RKO (cell line): Measurements from ENCODE around the gene SNAP25.

Experiments used
- DNase-seq: peaks from one replicate; pipeline ENCODE4 v3.0.0-alpha.2; 2016; ENCODE audit warnings: low spot score

The SNAP25 gene

DNA sequence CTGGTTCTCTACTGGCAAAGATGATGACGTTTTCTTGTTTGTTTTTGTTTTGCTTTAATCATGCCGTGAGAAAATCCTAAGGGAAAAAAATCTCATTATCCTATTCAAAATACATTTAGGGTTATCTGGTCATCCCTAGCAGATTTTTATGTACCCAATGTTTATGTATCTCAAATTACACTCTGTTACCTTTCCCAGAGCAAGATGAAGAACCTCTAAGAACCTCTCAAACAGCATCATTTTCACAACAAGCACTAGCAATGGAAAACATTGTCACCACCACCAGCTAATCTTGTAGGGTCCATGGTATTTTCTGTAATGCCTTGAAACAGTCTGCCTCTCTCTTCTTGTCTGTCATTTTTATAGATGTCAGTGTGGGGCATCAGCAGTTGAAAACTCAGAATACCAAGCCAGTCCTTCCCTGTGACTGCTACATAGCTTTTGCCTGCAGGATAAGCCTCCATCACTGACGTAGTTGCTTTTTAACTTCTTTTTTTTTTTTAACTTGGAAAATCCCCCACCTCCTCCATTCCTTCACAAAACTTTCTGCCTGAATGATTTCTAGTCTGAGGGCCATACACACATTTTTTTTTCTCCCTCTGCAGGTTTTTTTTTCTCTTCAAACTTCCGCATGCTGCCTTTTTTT, 2.4 kb upstream of the SNAP25 start:
- DNase-seq, result no peak

DNA sequence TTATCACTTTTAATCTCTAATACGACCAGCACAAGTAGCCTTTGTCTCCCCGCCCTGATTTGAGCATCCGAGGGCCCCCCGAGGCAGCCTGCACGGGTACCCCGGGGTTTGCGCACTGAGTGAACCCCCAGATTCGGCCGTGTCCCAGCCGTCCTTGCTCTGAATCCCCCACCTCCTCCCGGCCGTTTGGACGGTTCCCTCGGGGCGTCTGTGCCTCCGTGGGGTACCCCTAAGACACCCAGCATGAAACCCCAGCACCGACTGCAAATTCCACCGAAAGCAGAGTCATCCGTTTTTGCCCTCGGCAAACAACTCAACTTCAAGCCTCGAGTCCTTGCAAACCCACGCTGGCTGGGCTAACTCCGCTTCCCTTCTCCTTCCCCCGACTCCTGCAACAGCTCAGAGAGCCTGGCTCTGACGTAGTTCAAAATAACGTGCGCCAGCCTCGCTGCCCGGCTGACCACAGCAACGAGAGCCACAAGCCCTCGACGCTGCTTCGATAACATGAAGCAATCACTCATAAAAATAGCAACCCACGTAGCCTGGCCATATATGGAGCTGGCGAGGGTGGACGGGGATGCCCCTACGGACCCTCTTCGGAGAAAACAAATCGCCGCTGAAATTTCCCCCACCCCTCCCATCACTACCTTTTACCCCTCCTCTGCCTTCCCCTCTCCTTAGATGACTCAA, 764 bp upstream of the SNAP25 start:
- no peak for DNase-seq

DNA sequence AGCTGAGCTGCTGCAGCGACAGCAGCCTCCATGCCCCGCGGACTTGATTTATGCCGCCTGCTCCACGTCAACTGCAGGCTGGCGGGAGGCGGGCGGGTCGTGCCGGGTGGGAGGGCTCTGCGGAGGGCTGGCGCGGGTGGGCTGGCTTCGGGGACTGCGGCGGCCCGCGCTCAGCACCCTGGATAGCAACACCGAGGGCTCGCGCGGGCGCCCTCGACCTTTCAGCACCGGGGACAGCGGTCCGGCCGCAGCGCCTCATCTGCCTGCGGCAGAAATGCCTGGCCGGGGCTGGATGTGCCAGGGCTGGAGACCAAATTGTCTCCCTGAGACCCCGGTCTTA, 792 bp downstream of the SNAP25 start:
- peak; percentile 54 for DNase-seq

DNA sequence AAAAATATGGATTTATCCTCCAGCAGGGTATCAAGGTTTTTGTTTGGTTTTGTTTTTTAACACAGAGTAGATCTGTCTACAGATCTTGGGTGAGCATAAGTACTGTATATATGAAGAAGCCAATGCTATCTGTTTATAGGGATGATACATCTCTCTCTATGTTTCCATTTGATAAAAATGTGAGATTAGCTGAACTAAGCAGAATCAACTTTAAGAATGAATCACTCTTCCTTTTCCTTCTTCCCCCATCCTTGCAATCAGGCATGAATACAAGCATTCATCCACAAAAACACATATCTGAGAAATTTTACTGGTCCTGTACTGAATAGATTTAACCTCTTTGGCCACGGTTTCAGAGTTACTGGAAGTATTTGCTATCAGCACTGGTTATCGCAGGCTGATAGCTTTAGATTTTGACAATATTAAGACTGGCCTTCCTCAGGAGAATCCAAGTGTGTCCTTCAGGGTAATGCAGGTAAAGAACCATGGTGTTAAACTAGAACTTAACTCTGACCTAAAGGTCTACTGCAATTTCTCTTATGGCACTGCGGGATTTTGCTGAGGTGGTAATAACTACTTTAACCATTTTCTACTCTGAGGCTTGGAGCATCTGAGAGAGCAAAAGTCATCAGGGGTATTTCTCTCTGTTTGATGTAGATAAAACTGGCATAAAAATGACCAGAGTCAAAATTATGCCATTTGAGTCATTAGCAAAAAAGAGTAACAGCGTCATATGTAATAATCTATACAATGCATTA, 1.5 kb downstream of the SNAP25 start:
- DNase-seq, result no peak

DNA sequence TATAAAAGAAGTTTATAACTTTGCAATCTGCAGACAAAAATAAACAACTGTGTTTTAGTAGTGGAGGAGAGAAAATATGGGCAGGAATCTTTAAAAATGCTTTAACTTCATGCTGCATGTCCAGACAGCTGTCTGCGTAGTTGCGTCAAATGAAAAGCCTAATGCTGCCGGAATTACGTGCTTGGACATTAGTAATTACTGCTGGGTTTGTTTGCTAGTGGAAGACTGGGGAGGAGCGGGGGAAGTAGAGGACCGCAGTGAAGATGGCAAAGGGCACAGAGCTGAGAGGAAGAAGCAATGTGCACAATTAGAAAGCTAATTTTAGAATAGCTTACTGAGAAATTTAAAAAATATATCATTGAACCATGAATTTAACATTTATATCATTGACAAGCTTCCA, 2.4 kb downstream of the SNAP25 start:
- no peak for DNase-seq

DNA sequence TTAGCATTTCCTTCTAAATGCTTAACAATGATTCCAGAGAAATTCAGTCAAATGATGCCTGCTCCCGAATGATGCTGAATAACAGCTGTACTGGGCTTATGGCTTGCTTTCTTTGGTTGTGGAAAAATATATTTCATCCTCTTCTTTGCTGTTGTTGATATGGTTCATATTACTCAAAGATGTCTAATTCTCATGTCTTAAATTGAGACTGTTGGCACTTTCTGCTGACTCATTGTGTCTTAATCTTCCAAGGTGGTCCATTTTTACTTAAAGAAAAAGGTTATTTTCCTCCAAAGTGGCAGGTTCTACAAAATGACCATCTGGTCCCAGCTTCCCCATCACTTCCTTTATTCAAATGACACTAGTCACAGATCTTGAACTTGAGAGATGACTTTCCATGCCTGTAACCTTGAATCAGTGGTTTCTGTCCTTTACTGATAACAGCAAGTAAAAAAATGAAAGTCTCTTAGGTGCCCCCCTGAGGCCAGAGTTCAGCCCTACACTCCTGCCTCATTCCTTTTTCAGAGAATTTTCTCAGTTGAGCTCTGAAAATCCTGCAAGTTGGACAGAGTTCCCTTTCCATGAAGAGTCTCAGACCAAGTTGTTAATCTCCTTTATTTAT, 6.9 kb downstream of the SNAP25 start:
- DNase-seq, result peak; percentile 61

DNA sequence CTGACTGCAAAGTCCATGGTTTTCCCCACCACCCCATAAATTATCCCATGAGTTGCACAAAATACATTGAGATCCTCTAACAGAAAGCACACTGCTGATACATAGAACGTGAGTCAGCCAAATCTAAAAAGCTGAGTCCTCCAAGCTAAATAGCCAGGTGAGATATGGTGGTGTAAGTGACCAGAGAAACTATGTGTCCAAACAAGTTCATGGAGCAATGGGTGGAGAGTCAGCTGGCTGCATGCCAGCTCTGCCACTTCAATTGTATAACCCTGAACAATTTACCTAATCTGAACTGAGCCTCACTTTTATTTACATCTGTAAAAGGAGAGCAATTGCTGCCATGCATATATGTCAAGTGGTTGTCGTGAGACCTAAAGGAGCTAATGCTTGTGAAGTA, 9.7 kb downstream of the SNAP25 start:
- no peak for DNase-seq

DNA sequence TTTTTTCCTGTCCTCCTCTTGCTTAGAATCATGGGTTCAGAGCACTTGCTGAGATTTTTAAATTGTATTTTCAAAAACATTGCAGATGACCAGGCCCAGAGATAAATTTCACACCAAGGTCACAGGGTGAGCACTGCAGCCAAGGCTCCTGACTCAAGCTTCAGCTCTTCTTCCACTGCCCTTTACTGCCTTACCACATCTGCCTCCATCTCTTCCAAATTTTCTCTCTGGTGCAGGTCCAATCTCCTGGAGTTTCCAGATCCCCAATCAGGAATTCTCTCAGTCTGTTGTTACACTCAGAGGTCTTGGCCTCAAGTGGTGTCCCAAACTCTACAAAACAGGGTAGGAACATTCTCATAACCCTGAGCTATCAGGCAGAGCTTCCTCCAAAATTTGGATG, 12.7 kb downstream of the SNAP25 start:
- DNase-seq, result no peak

DNA sequence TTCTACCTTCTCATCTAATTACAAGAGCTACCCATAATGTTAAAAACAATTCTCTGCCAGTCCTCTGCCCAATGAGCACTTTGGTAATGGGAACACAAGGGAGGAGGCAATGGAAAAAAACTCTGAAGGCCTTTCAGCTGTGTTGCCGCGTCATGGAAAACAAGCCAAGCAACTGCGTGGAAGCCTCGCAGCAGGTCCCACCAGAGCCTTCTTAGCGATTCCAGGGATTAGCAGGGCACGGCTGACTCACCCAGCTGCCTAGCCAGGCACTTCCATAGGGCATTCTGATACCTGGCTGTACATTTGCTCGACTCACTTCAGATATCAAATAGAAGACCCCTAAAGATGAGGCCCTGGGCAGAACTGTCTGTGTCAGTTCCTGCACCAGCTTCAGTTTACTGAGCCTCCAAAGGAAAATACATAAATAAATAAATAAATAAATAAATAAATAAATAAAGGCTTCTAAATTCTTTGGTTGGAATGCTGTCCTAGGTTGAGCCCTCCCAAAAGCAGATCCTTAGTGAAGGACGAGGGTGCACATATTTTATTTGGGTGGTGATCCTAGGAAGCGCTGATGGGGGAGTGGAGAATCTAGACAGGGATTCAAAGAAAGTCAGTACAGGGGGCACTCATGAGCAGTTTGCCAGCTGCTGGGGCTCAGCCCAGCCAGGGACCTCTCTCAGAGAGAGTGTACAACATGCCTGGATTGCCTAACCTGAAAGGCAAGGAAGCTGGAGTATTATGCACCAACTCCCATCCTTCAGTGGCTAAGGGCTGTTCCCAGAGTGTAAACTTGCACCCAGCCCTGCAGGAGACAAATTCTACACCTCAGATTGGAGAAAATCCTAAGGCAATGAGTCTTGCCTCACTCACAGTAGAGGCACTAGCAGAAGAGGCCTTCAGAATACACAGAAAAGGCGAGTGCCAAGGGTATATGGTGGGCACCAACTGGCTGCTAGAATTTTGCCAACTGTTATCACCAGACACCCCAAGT, 18.2 kb downstream of the SNAP25 start:
- DNase-seq, result no peak

DNA sequence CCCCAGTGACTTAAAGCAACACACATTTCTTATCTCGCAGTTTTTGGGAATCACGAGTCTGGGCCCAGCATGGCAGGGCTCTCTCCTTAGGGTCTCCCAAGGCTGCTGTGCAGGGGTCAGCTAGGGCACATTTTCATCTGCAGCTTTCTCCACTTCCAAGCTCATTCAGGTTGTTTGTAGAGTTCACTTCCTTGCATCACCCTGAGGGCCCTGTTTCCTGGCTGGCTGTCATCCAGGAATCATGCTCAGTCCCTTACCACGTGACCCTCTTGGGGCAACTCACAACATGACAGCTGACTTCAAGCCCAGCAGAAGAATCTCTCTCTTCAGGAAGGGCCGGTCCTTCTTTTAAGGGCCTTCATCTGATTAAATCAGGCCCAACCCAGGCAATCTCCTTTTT, 21.3 kb downstream of the SNAP25 start:
- DNase-seq, result peak; percentile 18

DNA sequence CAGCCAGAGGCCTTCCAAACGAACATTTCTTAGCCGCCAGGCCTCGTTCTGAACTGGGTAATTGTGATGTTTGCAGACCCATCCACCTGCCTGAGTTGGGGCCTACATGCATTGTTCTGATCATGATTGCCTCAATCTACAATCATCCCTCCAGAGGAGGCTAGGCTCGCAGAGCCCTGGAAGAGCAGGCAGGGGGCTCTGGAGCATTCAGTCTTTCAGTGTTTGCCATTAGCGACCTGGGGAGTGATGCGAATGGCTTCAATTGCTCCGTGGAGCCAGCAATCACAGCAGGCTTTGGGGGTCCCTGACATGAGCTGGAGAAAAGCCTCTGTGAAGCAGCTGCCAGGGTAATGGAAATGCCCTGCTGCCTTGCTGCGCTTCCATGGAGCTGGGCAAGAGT, 22.0 kb downstream of the SNAP25 start:
- no peak for DNase-seq

DNA sequence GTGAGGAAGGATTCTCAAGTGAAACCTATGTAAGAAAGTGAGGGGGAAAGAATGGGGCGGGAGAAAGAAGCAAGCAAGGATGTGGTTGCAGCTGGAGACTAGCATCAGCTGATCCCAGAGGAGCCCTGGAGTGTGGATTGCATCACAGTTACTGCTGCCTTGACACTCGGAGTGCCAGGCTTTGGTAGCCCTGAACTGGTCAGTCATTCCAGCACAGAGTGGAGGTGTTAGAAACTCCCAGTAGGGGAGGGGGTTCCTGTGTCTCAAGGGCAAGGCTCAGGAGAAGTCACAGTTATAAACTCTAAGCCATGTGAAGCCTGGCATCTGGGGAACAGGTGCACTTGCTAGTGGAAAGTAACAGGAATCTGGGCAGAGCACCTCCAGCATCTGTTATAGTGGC, 23.5 kb downstream of the SNAP25 start:
- DNase-seq, result no peak

DNA sequence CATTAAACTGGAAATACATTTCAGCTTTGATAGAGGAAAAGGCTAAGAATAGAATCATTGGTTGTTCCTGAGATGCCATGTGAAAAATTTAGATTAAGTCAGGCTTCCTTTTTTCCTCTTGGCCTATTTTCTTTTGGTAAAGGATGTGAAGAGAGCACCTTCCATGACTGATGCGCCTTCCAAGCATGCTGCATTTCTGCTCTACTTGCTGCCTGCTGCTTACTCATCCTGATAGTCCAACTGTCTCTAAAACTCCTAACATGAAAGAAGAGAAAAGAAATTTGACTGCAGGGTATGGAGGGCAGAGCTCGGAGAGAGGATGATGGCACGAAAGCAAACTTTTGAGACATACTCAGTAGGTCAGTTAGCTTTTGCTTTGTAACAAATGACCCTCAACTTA, 28.8 kb downstream of the SNAP25 start:
- no peak for DNase-seq

DNA sequence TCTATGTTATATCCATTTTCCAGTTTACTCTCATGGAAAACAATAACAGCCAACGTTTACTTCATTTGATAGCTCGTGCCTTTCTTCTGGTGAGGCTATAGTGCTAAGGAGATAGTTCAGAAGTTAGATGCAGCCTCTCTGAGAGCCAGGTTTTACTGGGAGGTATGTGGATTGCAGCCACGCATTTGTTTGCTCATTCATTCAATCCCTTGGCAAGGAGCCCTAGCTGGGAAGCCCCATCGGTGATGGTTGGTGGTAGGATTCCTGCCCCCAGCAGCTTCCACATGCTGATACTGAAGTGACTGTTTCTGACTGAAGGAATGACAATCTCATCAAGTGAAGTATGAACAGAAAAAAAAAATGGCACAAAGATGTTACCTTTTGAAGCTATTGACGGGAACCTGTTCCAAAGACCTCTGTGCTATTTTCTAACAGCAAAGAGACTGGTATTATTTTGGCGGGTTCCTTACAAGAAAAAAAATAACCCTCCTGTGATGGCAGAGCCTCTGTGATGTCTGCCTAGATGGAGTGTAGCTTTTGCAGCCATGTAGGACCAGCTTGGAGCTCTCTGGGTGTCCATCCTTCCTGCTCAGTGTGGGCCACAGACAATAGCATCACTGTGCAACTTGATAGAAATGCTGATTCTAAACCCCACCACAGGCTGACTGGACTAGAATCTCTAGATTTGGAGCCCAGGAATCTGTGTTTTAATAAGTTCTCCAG, 30.6 kb downstream of the SNAP25 start:
- DNase-seq, result no peak

DNA sequence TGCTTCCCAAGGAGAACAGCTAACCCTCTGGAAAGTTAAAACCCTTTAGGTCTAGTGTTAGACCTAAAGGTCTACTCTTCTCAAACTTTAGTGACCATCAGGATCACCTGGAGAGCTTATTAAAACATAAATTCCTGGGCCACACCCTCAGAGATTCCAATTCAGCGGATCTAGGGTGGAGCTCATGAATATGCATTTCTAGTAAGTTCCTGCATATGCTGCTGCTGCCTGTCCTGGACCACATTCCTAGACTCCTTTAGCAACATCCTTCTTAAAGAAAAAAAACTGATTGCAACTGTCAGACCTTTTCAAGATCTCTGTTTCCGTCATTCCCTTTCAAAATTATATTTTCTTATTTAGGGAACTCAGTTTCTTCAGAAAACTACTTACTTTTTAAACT, 31.2 kb downstream of the SNAP25 start:
- DNase-seq, result no peak

DNA sequence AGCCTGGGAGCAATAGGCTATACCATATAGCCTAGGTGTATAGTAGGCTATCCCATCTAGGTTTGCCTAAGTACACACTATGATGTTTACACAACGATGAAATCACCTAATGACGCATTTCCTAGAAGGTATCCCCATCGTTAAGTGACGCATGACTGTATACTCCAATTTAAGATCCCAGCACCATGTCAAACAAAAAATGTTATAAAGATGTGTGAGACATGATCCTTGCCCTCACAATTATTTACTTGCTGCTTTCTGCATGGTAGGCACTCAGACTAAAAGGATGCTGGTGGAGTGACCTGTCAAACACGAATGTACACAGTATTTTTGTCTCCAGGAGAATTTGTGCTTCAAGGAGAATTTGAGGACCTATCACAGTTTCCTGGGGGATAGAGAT, 32.3 kb downstream of the SNAP25 start:
- DNase-seq, result no peak

DNA sequence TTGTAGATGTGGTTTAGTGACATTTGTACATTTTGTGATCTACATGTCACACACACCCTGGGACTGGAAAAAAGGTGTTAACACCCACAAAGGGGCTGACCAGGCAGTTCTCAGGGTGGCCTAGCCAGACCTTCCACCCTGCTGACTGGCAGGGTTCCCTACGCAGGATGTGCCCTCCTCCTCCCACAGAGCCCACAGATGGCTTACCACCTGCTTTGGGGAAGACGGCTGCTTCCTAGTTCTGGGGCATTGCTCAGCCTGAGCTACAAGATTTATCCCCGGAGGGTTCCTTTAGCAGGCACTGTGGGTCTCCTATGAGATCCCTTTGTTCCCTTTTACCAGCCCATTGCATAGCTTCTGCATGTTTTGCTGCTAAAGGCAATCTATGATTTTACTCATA, 35.1 kb downstream of the SNAP25 start:
- no peak for DNase-seq

DNA sequence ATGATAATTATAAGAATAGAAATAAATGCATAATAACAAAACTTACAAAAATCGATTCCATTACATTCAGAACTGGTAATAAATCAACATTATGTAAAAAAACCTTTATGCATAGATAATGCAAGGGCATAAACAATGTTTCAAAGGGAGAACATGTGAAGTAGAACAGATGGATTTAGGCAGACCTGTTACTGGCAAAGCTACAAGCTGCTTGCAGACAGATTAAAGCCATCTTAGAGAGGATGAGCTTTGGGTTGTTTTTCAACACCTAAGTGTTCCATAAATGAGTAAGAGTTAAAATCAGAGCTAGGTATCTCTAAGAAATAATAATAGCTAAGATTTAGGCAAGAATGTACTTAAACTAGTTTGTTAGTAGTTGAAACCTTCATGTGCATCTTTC, 37.2 kb downstream of the SNAP25 start:
- DNase-seq, result no peak

DNA sequence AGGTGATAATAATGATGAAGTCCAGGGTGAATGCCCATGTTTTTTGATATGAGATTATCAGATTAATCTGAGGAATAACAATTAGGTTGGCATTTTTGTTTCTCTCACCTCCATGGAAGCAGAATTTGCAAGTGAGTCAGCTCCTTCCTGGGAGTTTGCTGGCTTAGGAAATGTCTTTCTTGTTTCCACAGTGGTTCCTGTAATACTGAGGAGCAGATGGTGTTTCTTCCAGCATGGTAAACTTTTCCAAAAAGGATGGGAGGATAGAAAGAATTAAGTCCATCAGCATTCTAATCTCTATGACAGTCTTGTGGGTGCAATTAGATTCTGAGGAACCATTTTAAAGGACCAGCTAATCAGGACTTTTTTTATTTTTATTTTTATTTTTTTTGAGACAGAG, 40.5 kb downstream of the SNAP25 start:
- no peak for DNase-seq

DNA sequence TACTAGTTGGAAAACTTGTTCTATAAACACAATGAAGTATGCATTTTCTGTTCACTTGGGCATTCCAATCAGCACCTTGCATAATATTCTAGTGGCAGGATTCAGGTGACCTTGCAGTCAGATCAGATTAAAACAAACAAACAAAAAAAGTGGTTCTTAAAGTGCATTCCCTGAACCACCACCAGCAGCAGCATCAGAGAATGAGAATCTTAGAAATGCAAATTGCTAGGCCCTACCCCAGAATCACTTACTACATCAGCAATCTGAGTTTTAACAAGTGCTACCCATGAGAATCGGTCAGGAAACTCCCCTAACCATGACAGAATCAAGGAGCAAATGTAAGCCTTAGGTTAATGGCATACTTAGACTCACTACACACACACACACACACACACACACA, 41.7 kb downstream of the SNAP25 start:
- DNase-seq, result no peak

DNA sequence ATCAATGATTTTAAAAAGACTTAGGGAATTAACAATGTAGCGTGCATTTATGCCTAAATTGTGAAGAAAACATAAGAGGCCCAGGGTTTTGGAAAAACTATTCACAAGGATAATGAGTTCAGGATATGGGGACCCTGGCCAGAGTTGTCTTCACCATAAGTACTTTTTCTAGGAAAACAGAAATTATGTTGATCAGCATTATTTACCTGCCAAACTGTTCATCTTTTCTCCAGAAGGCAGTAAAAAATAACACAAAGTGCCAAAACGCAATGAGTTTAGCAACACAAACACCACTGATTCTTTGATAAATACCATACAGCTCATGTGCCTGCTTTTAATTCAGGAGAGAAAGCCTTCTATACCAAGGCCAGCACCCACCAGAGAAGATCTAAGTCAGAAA, 43.1 kb downstream of the SNAP25 start:
- DNase-seq, result no peak
